GM10847 (cell line): Measurements from ENCODE around the gene NHEJ1.

ENCODE experiments used
- POLR2A ChIP-seq: IDR thresholded peaks from 2 replicates; pipeline ENCODE4 v1.6.1; 2011; ENCODE audit not compliant: insufficient read length; ENCODE audit errors: extremely low read depth

NHEJ1 gene

DNA sequence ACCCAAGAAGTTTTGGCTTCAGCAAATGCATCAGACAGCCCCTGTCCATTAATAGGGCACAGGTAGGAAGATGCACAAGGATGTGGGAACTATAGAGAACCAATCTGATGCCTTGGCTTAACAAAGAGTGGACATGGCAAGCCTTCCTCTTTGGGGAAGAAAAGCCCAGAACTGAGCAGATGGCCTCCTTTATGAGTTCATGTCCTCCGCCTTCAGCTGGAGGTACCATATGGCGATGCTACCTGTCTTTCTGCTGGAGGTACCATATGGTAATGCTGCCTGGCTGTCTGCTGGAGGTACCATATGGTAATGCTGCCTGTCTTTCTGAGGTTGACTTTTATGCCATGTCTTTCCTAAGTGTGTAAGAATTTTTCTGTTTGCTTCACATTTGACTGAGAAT, 23.5 kb upstream of the NHEJ1 start:
- no peak for TF ChIP-seq POLR2A

DNA sequence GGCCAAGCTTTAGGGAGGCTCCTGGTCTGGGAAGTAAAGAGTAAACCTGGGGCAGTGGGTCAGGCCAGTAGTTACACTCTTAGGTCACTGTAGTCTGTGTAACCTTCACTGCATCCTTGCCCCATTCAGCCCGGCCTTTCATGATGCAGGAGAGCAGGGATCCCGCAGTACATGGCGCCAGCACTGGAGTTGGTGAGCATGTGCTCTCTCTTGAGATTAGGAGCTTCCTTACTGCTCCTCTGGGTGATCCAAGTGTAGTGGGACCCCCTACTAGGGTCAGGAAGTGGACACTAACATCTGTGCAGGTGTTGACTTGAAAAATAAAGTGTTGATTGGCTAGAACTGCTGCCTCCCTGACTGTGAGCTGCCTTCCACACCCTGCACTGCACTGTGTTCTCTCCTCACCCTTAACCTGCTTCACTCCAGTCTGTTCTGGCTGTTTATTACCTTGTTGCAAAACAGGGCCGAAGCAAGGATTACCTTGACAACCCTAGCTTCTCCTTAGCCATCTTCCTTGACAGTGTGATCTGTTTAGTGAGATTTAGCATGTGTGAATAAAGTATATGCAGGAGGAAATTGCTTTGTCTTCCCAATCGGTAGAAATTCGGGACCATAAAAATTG, 22.6 kb upstream of the NHEJ1 start:
- TF ChIP-seq POLR2A = no peak

DNA sequence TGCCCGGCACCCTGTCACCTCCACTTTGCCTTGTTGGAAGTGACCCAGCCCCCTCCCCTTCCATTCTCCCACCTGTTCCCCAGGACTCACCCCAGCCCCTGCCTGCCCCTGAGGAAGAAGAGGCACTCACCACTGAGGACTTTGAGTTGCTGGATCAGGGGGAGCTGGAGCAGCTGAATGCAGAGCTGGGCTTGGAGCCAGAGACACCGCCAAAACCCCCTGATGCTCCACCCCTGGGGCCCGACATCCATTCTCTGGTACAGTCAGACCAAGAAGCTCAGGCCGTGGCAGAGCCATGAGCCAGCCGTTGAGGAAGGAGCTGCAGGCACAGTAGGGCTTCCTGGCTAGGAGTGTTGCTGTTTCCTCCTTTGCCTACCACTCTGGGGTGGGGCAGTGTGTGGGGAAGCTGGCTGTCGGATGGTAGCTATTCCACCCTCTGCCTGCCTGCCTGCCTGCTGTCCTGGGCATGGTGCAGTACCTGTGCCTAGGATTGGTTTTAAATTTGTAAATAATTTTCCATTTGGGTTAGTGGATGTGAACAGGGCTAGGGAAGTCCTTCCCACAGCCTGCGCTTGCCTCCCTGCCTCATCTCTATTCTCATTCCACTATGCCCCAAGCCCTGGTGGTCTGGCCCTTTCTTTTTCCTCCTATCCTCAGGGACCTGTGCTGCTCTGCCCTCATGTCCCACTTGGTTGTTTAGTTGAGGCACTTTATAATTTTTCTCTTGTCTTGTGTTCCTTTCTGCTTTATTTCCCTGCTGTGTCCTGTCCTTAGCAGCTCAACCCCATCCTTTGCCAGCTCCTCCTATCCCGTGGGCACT, 21.9 kb upstream of the NHEJ1 start:
- no peak for TF ChIP-seq POLR2A

DNA sequence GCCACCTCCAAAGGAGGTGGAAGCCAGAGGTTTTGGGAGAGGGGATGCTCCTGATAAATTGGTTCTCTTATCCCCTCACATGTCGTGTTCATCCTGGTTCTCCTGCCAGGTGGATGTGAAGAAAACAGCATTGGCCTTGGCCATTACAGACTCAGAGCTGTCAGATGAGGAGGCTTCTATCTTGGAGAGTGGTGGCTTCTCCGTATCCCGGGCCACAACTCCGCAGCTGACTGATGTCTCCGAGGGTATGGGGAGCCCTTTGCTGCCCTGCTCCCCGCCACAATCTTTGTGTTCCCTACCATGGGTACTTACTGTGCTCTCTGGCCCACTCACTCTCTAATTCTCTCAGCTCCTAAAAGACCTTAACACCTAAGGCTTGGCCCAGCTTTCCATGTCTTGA, 20.9 kb upstream of the NHEJ1 start:
- no peak for TF ChIP-seq POLR2A

DNA sequence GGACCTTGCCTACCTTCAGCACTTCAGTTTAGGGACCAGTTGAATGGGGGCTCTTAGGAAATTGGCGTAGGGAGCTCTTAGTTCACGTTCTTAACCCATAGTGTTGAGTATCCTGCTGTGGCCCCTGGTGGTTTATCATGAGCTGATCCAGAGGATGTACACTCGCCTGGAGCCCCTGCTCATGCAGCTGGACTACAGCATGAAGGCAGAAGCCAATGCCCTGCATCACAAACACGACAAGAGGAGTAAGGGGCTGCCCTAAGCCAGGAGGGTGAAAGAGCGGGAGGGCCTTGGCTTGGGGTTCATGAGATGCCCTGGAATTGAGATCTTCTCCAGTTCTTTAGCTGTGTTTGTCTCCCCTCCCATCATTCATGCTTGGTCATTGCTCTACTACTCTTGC, 20.3 kb upstream of the NHEJ1 start:
- no peak for TF ChIP-seq POLR2A

DNA sequence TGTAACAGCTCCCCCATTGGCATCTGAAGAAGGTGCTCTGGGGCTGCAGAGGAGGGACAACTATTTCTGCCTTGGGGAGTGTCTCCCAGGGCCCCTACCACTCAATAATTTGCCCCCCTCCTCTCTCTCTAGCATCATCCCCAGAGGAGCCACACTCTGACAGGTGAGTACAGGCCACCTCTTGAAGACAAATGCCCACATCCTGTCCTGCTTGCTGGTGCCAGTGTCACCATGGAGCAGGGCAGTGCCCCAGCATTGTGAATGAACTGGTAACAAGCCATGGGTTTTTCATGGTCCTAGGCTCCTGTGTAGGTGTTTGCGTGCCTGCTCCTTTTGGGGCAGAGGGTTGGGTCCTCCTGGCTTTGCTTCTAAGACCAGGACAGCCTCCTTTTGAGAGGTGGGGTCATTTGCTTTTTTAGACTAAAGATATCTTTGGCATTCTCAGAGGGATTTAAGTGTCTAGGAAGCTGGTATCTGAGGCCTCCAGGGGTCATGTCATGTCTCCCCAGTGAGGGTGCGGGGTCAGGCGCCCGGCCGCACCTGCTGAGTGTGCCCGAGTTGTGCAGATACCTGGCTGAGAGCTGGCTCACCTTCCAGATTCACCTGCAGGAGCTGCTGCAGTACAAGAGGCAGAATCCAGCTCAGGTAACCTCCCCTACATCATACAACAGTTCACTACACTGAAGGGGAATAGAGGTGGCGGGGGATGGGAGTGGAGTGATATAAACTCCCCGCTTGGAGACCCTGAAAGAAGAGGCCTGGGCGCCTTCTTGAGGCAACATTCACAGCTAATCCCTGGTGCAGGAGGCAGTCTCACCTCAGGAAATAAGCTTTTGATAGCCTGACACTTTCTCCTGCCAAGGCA, 19.2 kb upstream of the NHEJ1 start:
- no peak for TF ChIP-seq POLR2A

DNA sequence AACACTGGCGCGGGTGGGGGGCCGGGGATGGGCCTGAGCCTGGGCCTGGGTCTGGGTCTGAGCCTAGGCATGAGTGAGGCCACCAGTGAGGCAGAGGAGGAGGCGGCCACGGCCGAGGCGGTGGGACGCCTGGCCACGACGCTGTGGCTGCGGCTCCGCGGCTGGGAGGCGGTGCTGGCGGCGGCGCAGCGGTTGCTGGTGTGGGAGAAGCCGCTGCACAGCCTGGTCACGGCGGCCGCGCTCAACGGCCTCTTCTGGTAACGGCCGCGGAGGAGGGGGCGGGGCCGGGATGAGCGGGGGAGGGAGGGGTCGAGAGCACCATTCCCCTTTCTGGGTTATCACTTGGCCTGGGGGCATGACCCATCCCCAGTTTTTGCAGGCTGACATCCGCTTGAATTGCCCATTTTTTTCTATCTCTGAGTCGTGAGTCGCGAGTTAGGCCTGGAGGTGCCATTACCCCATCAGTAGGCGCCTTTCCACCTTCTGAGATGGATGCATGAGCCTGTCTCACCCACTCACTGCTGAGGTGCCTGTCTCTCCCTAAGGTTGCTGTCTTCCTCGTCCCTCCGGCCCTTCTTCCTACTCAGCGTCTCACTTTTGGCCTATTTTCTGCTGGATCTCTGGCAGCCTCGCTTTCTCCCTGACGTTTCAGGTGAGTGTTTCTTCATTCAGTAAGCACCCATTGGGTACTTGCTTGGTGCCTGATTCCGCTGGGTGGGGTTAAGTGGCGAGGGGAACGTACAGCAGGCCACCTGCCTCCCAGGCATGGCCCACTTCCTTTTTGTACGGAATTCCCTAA, 18.0 kb upstream of the NHEJ1 start:
- TF ChIP-seq POLR2A = no peak

DNA sequence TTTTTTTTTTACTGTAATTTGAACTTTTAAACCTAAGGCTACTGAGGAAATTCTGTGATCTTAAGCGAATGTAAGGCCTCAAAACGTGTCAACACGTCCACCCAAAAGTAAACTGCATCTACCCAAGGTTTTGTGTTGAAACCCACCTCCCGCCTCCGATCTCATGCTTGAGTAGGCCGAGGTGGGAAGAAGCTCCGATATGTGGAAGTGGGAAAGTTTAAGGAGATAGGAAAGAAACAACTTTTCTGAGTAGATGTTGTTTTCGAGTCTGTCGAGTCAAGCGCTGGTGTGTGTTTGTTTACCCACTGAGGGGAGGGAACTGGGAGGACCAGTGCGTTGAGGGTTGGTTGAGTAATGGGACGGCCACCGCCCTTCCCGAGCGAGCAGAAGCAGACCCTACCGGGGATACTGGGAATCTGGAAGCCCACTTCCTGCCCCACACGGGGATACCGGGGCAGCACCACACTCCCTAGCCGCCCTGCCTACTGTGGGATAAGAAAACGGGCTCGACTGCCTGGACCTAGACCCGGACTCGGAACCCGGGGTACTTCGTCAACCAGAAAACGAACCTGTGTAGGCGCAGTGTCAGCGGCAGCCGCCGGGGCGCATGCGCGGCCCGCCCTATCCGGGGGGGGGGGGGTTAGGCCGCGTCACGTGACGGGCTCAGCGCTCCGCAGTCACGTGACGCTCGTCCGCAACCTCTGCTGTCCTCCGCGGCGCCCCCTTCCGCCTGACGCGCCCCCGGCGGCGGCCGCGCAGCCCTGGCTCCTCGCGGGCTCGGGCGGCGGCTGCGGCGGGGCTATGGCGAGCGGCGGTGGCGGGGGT, 17.1 kb upstream of the NHEJ1 start, which contains the start of gene RETREG2:
Gene RETREG2 (plus strand): TSS at position 724 of the 825 bp plus-strand sequence. CDS start 78 bp downstream, at position 802.
- TF ChIP-seq POLR2A = peak; percentile 68

DNA sequence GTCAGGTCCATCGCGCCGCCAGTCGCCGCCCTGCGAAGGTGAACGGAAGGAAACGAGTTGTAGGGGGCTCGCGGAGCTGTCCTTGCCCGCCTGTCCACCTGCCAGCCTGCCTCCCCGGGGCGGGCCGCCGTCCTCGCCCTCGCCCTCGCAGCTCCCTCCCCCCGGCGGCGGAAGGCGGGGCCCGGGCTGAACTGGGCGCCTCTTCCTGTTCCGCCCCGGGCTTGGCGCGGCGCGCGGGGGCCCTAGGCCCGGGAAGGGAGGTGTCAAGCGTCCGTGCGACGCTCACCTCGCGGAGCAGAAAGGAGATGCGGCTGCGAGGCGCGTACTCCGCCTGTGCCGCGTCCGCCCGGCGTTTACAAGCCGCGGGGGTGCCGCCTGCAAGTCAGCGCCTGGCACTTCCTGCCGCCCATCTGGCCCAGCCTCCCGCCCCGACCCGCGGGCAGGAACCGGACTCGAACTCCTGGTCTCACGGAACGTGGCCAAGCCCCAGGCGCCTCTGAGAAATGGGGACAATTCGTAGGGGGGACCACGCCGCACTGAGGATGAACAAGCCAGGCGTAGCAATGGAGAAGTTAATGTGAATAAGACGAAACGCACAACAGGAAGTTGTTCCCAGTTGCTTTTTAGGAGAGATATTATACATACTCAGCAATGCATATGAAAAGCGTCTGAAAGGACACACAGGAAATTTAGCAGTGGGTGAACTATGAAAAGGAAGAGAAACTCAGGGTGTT, 16.4 kb upstream of the NHEJ1 start, which contains the start of gene CNPPD1:
Gene CNPPD1 (minus strand): TSS at position 108 of the 734 bp plus-strand sequence. CDS start 97 bp downstream, at position 11.
- TF ChIP-seq POLR2A = peak; percentile 94

DNA sequence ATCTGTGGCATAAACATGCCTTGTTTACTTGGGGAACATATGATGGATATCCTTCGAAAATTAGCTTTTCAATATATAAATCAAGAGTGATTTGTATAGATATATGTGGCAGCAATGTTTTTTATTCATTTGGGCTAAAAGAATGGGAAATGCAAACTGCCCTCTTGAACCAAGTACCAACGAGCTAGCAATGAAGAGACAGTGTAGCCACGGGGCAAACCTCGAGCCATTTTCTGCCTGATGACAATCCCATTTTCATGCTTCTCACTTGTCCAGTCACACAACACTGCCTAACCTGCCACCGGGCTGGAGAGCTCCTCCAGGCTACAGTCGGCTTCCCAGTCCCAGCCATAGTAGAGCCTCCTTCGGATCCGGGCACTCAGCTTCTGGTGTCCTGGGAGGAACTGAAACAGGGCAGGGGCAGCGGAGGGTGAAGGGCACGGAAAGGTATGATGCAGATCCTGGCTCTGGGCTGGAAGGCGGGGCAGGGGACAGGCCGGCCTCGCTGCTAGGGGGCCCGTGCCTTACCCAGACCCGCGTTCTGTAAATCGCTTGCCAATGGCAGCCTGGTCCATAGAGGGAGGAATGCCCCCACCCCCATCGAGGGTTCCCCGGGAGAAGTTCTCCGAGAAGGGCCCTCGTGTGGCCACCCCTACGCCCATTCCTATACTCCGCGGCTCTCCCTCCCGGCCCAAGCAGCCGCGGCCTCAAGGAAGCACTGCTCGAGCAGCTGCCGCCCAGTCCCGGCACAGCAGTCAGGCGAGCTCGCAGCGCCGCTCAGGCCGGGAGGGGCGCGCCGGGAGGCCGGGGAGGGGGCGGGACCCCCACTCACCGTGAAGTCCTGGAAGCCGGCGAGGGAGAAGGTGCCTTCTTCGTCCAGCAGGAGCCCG, 15.6 kb upstream of the NHEJ1 start:
- no peak for TF ChIP-seq POLR2A

DNA sequence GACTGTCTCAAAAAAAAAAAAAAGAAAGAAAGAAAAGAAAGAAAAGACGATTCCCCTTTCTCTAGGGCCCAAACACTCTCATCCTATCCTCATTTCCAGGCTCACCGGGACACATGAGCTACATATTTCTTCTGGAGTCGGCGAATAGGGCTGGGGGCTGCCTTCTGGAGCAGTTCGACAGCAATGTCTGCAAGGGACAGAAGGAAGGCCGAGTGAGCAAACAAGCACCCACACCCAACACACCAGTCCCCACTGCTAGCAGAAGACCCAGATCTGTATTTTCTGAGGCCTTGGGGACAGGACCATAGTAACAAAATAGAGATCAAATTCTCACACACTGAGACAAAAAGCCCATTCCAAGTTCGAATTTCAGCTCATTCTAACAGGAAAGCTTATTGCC, 14.9 kb upstream of the NHEJ1 start:
- no peak for TF ChIP-seq POLR2A

DNA sequence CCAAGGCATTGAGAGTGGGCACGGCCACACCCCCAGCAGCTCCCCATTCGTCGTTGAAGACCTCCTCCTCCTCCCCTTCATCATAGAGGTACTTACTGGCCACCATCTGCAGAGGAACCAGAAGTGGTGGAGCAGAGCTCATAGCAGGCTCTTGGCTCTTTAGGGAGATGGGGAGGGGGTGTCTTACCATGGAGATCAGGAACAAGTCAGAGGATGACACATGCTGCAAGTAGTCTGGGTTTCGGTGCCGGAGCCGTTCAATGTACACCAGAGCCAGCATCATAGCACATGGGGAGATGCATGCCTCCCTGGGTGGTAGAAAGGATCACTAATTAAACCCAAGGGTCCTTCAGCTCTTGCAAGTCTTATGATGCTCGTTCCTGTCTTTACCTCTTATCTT, 14.2 kb upstream of the NHEJ1 start:
- TF ChIP-seq POLR2A = no peak
